ENCODE measurements around the gene RUVBL2. TPM values are rescaled to one million over a fixed set of nuclear protein-coding genes. Genes with fewer than 3 reads are reported as not detected.

The RUVBL2 gene
- polyA plus RNA-seq, 1 donor from 2014 or later = 184 TPM

DNA sequence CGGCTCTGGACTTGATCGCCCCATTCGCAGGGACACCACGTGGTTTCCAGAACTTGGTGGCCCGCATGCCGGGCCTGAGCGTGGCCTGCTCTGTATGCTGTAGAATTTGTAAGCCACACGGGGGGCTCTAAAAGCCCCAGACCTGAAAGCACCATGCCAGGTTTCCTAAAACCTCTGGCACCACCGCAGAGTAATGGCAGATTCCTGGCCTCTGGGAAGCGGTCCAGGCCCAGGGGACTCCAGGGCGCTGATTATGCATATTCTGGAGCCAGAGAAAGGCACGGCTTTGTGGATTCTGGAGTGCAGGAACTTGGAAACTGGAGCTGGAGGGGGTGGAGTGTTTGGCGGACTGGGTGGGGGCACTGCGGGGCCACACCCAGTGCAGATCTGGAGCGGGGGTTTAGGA is 24.9 kb upstream of the RUVBL2 start:
- Histone ChIP-seq H4K20me1 (ENCODE audit: insufficient read depth) (no peaks in the 10 kb centered on the region), H3K27ac (ENCODE audit: low read length) (no peak overlapping the region), H3K9ac (ENCODE audit: low read length) (no peak overlapping the region), H3K4me2 (ENCODE audit: low read length) (no peak overlapping the region), H3K79me2 (replicated peaks; ENCODE audit: insufficient read depth, low read length) (peaks cover 6% of the 10 kb centered on the region), H3K9me3 (ENCODE audit: low read length) (no peaks in the 10 kb centered on the region), H3K9me2 (ENCODE audit: insufficient read depth, low read length) (no peaks in the 10 kb centered on the region), H2AFZ (ENCODE audit: low read depth, low read length) (no peak overlapping the region), H3K27me3 (ENCODE audit: insufficient read depth, low read depth, low read length) (no peaks in the 10 kb centered on the region), H3K36me3 (ENCODE audit: insufficient read depth, low read length) (peaks cover 5% of the 10 kb centered on the region), H3K4me3 (ENCODE audit: low read length) (no peak overlapping the region), H3F3A (ENCODE audit: insufficient read depth, low read length, poor library complexity, severe bottlenecking) (no peaks in the 10 kb centered on the region)
- TF ChIP-seq MXI1 (conservative IDR thresholded peaks at IDR 0.05; ENCODE audit: poor library complexity, severe bottlenecking) (no peak), TAF1 (IDR thresholded peaks at IDR 0.05; ENCODE audit: low read depth) (no peak), SMC3 (conservative IDR thresholded peaks at IDR 0.05; ENCODE audit: poor library complexity) (no peak), EZH2 (IDR thresholded peaks at IDR 0.05; ENCODE audit: borderline replicate concordance, insufficient read depth, low read length, poor library complexity, severe bottlenecking) (no peak), REST (IDR thresholded peaks at IDR 0.05; ENCODE audit: borderline replicate concordance) (no peak), RAD21 (conservative IDR thresholded peaks at IDR 0.05) (no peak)
- TF ChIP-seq, protein P1, sequence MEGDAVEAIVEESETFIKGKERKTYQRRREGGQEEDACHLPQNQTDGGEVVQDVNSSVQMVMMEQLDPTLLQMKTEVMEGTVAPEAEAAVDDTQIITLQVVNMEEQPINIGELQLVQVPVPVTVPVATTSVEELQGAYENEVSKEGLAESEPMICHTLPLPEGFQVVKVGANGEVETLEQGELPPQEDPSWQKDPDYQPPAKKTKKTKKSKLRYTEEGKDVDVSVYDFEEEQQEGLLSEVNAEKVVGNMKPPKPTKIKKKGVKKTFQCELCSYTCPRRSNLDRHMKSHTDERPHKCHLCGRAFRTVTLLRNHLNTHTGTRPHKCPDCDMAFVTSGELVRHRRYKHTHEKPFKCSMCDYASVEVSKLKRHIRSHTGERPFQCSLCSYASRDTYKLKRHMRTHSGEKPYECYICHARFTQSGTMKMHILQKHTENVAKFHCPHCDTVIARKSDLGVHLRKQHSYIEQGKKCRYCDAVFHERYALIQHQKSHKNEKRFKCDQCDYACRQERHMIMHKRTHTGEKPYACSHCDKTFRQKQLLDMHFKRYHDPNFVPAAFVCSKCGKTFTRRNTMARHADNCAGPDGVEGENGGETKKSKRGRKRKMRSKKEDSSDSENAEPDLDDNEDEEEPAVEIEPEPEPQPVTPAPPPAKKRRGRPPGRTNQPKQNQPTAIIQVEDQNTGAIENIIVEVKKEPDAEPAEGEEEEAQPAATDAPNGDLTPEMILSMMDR (IDR thresholded peaks at IDR 0.05; ENCODE audit: poor library complexity, severe bottlenecking) = no peak

- Histone ChIP-seq H3K9me3 (ENCODE audit: low read length) (no peaks in the 10 kb centered on the region), H3K4me2 (ENCODE audit: low read length) (no peak overlapping the region), H3K36me3 (ENCODE audit: insufficient read depth, low read length) (peaks cover 5% of the 10 kb centered on the region), H3K79me2 (replicated peaks; ENCODE audit: insufficient read depth, low read length) (peaks cover 6% of the 10 kb centered on the region), H4K20me1 (ENCODE audit: insufficient read depth) (no peaks in the 10 kb centered on the region), H3K27me3 (ENCODE audit: insufficient read depth, low read depth, low read length) (no peaks in the 10 kb centered on the region), H3K27ac (ENCODE audit: low read length) (no peak overlapping the region), H2AFZ (ENCODE audit: low read depth, low read length) (no peak overlapping the region), H3K4me3 (ENCODE audit: low read length) (no peak overlapping the region), H3K9ac (ENCODE audit: low read length) (no peak overlapping the region), H3K9me2 (ENCODE audit: insufficient read depth, low read length) (no peaks in the 10 kb centered on the region), H3F3A (ENCODE audit: insufficient read depth, low read length, poor library complexity, severe bottlenecking) (no peaks in the 10 kb centered on the region)
- TF ChIP-seq RAD21 (conservative IDR thresholded peaks at IDR 0.05) = no peak
- TF ChIP-seq, protein P1 (IDR thresholded peaks at IDR 0.05; ENCODE audit: poor library complexity, severe bottlenecking) = no peak
- TF ChIP-seq SMC3 (conservative IDR thresholded peaks at IDR 0.05; ENCODE audit: poor library complexity) = no peak
- no peak for TF ChIP-seq EP300 (conservative IDR thresholded peaks at IDR 0.05; ENCODE audit: poor library complexity, severe bottlenecking)
- TF ChIP-seq REST (IDR thresholded peaks at IDR 0.05; ENCODE audit: borderline replicate concordance) = no peak
- TF ChIP-seq MXI1 (conservative IDR thresholded peaks at IDR 0.05; ENCODE audit: poor library complexity, severe bottlenecking) = no peak
- TF ChIP-seq POLR2AphosphoS5 (IDR thresholded peaks at IDR 0.05) = no peak
Observed at GRCh38 chr19:48969276-48970138, 24.2 kb upstream of the RUVBL2 start.

All from neural cell (in vitro differentiated cells).